ENCODE data around the gene MYH6. TPM values are rescaled to one million over a fixed set of nuclear protein-coding genes. Genes with fewer than 3 reads are reported as not detected.
"Not testable (repeated sequence)": the region's sequence is repeated elsewhere in the genome, so short reads cannot be mapped to it uniquely, and the experiment has no call there.

Gene MYH6
- 1 to 10 TPM in 11 of 12 donors, not detected in 1; 2.4 to 8.2 (median 5.4) TPM for polyA plus RNA-seq (ENCODE audit: insufficient read length in 12 of 12)
- long read RNA-seq, donor 1: 0 reads
- long read RNA-seq, donor 2: 0 reads
- long read RNA-seq, donor 3: 0 reads
- long read RNA-seq, donor 4: 0 reads
- long read RNA-seq, donor 5: 0 reads
- long read RNA-seq, donor 6: 0 reads
- long read RNA-seq, donor 7: 0 reads
- long read RNA-seq, donor 8: 0 reads
- long read RNA-seq, donor 9: 0 reads
- long read RNA-seq, donor 10: 0 reads
- long read RNA-seq, donor 11: 0 reads

- DNase-seq: no peak
Measured at GRCh38 chr14:23407516-23408306, at the start of gene MYH6. TSS of gene MYH6 (minus strand) at chr14:23408273. CDS start at chr14:23407223, 1,050 bp downstream.

- not testable (repeated sequence) for DNase-seq
Measured at GRCh38 chr14:23456883-23457586, 49.0 kb upstream of the MYH6 start.

GRCh38 chr14:23454445-23454856, 46.4 kb upstream of the MYH6 start:
- no peak for DNase-seq

GRCh38 chr14:23452237-23452636, 44.2 kb upstream of the MYH6 start:
- no peak for DNase-seq

- no peak for DNase-seq
Measured at GRCh38 chr14:23450379-23450778, 42.3 kb upstream of the MYH6 start.

GRCh38 chr14:23449314-23449713, 41.2 kb upstream of the MYH6 start:
- no peak for DNase-seq

GRCh38 chr14:23447361-23448350, 39.6 kb upstream of the MYH6 start:
- no peak for DNase-seq

GRCh38 chr14:23446291-23446851, 38.3 kb upstream of the MYH6 start:
- no peak for DNase-seq

GRCh38 chr14:23445773-23446172, 37.7 kb upstream of the MYH6 start:
- DNase-seq: no peak

- DNase-seq: no peak
Measured at GRCh38 chr14:23444314-23444713, 36.2 kb upstream of the MYH6 start.

- no peak for DNase-seq
Measured at GRCh38 chr14:23443881-23444280, 35.8 kb upstream of the MYH6 start.

- DNase-seq: no peak
Measured at GRCh38 chr14:23443411-23443812, 35.3 kb upstream of the MYH6 start.

- no peak for DNase-seq
Measured at GRCh38 chr14:23442721-23443356, 34.8 kb upstream of the MYH6 start.

GRCh38 chr14:23441076-23441475, 33.0 kb upstream of the MYH6 start:
- no peak for DNase-seq

- DNase-seq: no peak
Measured at GRCh38 chr14:23439107-23439835, 31.2 kb upstream of the MYH6 start.

- DNase-seq: no peak
Measured at GRCh38 chr14:23438101-23438971, 30.3 kb upstream of the MYH6 start.

- DNase-seq: no peak
Measured at GRCh38 chr14:23437133-23438100, 29.3 kb upstream of the MYH6 start.
